Panc1 (cell line): ENCODE data around the gene NR1I3. TPM values are rescaled to one million over a fixed set of nuclear protein-coding genes. Genes with fewer than 3 reads are reported as not detected.

Source experiments
- ATAC-seq: fragments of 200-7000 bp; cut with Tn5 transposase; 2 replicates; pipeline ENCODE4 v1.9.1; 2020; ENCODE audit warnings: mild to moderate bottlenecking, moderate library complexity
- BruUV-seq: library from RNA; stranded (reverse); fragments of 400-500 nt; replicated peaks from 2 replicates; lab custom pipeline; 2021; lab: Mats Ljungman, UMichigan
- CTCF ChIA-PET: fragments of 300-600 bp; sonication (Branson Sonifier 250); formaldehyde crosslinking; loops from one replicate; lab custom pipeline; 2022; ENCODE audit warnings: antibody characterized with exemption; lab: Charles Lee
- POLR2A ChIA-PET: fragments of 300-600 bp; sonication (Branson Sonifier 250); formaldehyde crosslinking; loops from one replicate; lab custom pipeline; 2022; ENCODE audit warnings: antibody characterized with exemption; lab: Charles Lee
- DNase-seq: peaks from one replicate; pipeline ENCODE4 v3.0.0-alpha.2; 2010; ENCODE audit warnings: low read depth, low spot score
- H3K27ac ChIP-seq: 2 replicates; pipeline ENCODE4 v1.5.1; 2011; ENCODE audit warnings: mild to moderate bottlenecking, low read length, inconsistent platforms
- H3K27me3 ChIP-seq: fragments of 200-500 bp; sonication (Bioruptor generic); 2 replicates; pipeline ENCODE4 v1.6.0; 2014; ENCODE audit warnings: low read length, inconsistent platforms; ENCODE audit not compliant: control insufficient read depth, insufficient read depth
- H3K36me3 ChIP-seq: fragments of 200-500 bp; sonication (Bioruptor generic); 2 replicates; pipeline ENCODE4 v1.5.1; 2014; ENCODE audit warnings: inconsistent platforms, mild to moderate bottlenecking, low read length, moderate library complexity; ENCODE audit not compliant: control insufficient read depth, insufficient read depth
- H3K4me1 ChIP-seq: 2 replicates; pipeline ENCODE4 v1.5.1; 2011; ENCODE audit warnings: inconsistent platforms, mild to moderate bottlenecking, low read length, moderate library complexity; ENCODE audit not compliant: control insufficient read depth, insufficient read depth
- H3K4me3 ChIP-seq, 2 experiments: 2 replicates each; pipeline ENCODE4 v1.5.1; 2011 to 2012; ENCODE audit warnings: low read depth in 2 of 2, low read length in 2 of 2, mild to moderate bottlenecking in 2 of 2, inconsistent platforms in 1 of 2, moderate library complexity in 1 of 2
- H3K9me3 ChIP-seq: fragments of 200-500 bp; sonication (Bioruptor generic); 2 replicates; pipeline ENCODE4 v1.5.1; 2014; ENCODE audit warnings: low read depth, mild to moderate bottlenecking, inconsistent platforms, low read length, moderate library complexity; ENCODE audit not compliant: control insufficient read depth, insufficient read depth
- POLR2AphosphoS5 ChIP-seq: IDR thresholded peaks from 2 replicates; pipeline ENCODE4 v1.6.1; 2012; ENCODE audit warnings: mild to moderate bottlenecking, low read depth, low read length, moderate library complexity
- SIN3A ChIP-seq: IDR thresholded peaks from 2 replicates; pipeline ENCODE4 v1.6.1; 2012; ENCODE audit warnings: low read depth, mild to moderate bottlenecking, low read length, moderate library complexity, borderline replicate concordance; ENCODE audit not compliant: insufficient read depth
- TCF7L2 ChIP-seq: IDR thresholded peaks from 2 replicates; pipeline ENCODE4 v1.6.1; 2011; ENCODE audit warnings: mild to moderate bottlenecking, low read depth, low read length, inconsistent platforms
- in situ Hi-C: cut with HindIII; loops from 2 replicates; pipeline ENCODE4 v1.10.0; 2016; ENCODE audit warnings: low sequenced_read_pairs, low pct_unique_long_range_greater_than_20kb
- intact Hi-C: fragments of 100-400 bp; cut with micrococcal nuclease; formaldehyde crosslinking; loops from one replicate; pipeline ENCODE4 v1.10.0; 2022; ENCODE audit not compliant: unreplicated experiment
- total RNA-seq: library from RNA; stranded (reverse); gene quantifications from one replicate; pipeline ENCODE4 v1.2.1, GENCODE V29; 2021; ENCODE audit not compliant: unreplicated experiment
- TF ChIP-seq, protein P1 (sequence below): fragments of 450-650 bp; IDR thresholded peaks from 2 replicates; pipeline ENCODE4 v1.5.1; 2017; ENCODE audit warnings: mild to moderate bottlenecking
- TF ChIP-seq, protein P2 (sequence below), 2 experiments: IDR thresholded peaks; 2 replicates each; pipeline ENCODE4 v1.6.1; 2011 to 2012; ENCODE audit warnings: low read depth in 2 of 2, control low read depth in 1 of 2, low read length in 1 of 2, mild to moderate bottlenecking in 1 of 2, moderate library complexity in 1 of 2; ENCODE audit not compliant: insufficient read depth in 1 of 2

The NR1I3 gene
- total RNA-seq, 1 experiment from 2014 or later = not detected

DNA sequence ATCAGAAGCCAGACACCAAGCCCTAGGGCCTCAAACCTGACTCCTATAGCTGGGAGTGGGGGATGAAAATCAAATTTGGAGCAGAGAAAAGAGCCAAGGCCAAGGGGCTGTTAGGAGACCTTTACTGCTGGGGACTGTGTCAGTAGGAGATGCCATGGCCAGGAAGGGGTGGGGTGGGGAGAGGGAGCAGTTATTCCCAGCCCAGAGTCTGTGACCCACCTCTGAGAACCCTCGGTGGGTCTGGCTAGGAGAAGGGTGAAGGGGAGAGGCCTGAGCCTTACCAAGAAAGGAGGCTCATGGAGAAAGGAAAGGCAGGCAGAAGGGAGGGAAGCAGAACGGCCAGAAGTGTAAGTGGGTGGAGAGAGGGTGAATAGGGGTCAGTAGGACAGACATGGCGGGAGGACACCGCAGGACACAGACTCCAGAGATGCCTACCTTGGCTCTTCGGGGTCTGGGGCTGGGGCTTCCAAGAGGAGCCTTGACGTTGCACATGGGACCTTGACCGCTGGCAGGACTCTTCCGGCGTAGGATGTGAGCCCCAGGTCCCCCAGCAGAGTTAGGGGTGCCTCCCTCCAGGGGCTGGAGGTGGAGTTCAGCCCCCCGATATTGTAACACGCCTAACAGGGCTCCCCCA, 40.3 kb downstream of the NR1I3 start:
- ChIA-PET POLR2A (no interaction called here), CTCF (no interaction called here)
- Histone ChIP-seq H3K27me3 (no peaks in the 10 kb centered on the region), H3K4me1 (peaks cover 38% of the 10 kb centered on the region), H3K36me3 (no peaks in the 10 kb centered on the region; the same call in 1 of the 2 replicates), H3K27ac (no peak overlapping the region), H3K4me3 (peak overlapping the region in 1 of 2 experiments; percentile 14; a peak in 1 of 4 replicates), H3K9me3 (no peaks in the 10 kb centered on the region)
- TF ChIP-seq, protein P1, sequence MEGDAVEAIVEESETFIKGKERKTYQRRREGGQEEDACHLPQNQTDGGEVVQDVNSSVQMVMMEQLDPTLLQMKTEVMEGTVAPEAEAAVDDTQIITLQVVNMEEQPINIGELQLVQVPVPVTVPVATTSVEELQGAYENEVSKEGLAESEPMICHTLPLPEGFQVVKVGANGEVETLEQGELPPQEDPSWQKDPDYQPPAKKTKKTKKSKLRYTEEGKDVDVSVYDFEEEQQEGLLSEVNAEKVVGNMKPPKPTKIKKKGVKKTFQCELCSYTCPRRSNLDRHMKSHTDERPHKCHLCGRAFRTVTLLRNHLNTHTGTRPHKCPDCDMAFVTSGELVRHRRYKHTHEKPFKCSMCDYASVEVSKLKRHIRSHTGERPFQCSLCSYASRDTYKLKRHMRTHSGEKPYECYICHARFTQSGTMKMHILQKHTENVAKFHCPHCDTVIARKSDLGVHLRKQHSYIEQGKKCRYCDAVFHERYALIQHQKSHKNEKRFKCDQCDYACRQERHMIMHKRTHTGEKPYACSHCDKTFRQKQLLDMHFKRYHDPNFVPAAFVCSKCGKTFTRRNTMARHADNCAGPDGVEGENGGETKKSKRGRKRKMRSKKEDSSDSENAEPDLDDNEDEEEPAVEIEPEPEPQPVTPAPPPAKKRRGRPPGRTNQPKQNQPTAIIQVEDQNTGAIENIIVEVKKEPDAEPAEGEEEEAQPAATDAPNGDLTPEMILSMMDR = no peak
- TF ChIP-seq, protein P2, sequence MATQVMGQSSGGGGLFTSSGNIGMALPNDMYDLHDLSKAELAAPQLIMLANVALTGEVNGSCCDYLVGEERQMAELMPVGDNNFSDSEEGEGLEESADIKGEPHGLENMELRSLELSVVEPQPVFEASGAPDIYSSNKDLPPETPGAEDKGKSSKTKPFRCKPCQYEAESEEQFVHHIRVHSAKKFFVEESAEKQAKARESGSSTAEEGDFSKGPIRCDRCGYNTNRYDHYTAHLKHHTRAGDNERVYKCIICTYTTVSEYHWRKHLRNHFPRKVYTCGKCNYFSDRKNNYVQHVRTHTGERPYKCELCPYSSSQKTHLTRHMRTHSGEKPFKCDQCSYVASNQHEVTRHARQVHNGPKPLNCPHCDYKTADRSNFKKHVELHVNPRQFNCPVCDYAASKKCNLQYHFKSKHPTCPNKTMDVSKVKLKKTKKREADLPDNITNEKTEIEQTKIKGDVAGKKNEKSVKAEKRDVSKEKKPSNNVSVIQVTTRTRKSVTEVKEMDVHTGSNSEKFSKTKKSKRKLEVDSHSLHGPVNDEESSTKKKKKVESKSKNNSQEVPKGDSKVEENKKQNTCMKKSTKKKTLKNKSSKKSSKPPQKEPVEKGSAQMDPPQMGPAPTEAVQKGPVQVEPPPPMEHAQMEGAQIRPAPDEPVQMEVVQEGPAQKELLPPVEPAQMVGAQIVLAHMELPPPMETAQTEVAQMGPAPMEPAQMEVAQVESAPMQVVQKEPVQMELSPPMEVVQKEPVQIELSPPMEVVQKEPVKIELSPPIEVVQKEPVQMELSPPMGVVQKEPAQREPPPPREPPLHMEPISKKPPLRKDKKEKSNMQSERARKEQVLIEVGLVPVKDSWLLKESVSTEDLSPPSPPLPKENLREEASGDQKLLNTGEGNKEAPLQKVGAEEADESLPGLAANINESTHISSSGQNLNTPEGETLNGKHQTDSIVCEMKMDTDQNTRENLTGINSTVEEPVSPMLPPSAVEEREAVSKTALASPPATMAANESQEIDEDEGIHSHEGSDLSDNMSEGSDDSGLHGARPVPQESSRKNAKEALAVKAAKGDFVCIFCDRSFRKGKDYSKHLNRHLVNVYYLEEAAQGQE (IDR thresholded peaks at IDR 0.05; ENCODE audit: insufficient read depth in 1 of 2, low read depth in 2 of 2, low read length in 1 of 2) = no peak
- no peak for TF ChIP-seq POLR2AphosphoS5
- TF ChIP-seq SIN3A = no peak
- no peak for TF ChIP-seq TCF7L2
- DNase-seq (no peak), ATAC-seq (no peak)
- in situ Hi-C loops = no loop called here
- no TSS peak for BruUV-seq
- intact Hi-C loops = no loop called here

DNA sequence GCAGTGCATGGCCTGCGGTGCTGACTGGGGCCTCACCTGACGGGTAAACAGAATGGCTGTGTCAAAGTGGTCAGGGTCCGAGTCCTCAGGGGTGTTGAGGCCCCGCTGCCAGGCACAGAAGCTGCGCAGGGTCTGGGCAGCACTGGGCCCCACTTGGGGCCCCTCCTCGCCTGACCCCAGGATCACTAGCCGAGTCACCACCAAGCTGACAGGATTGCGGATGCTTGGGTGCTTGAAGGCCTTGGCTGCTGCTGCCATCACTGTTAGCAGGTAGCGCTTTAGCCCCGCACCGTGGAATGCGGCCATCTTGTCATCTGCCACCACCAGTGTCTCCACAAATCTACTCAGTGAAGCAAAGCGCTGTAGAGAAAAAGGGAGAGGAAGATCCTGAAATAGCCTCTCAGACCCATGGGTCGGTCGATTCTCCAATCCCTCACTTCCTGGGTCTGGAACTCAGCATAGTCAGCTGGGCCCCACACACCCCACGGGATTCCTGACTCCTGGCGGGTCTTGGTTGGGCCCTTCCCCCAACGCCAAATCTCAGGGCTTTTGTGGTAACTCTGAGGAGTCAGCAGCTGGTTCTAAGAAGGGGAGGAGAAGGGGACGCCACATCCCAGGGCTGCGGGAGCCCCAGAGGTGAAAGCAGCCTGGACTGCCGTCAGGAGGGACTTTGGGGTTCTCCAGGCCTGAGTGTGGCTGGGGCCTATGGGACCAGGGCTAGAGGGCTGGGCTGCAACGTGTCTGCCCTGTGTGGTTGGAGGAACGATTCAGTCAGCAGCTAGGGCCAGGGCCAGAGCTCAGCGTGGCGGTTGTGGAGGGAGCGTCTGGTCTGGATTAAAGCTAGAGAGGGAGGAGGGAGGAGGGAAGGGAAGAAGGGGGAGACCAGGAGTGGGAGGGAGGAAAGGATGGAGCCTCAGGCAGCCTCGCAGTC, 41.2 kb downstream of the NR1I3 start:
- POLR2A ChIA-PET = interaction anchor here (0.6 kb wide), 1 partner anchor 11 kb away, joined by 3 read pairs; no protein-coding TSS in a partner anchor
- Histone ChIP-seq H3K9me3 (no peaks in the 10 kb centered on the region), H3K27me3 (no peaks in the 10 kb centered on the region), H3K4me1 (peaks cover 38% of the 10 kb centered on the region), H3K27ac (no peak overlapping the region), H3K4me3 (no peak overlapping the region; a peak in 1 of 4 replicates), H3K36me3 (no peaks in the 10 kb centered on the region)
- intact Hi-C loops (no loop called here), in situ Hi-C loops (no loop called here)
- TF ChIP-seq, protein P2 (IDR thresholded peaks at IDR 0.05; ENCODE audit: insufficient read depth in 1 of 2, low read depth in 2 of 2, low read length in 1 of 2) = no peak
- no peak for TF ChIP-seq POLR2AphosphoS5
- no peak for TF ChIP-seq SIN3A
- TF ChIP-seq, protein P1 = no peak
- TF ChIP-seq TCF7L2 = no peak
- BruUV-seq = no TSS peak
- DNase-seq (no peak), ATAC-seq (no peak)
- CTCF ChIA-PET = no interaction called here
